H1 (cell line): Measurements from ENCODE around the gene GRM1. TPM values are rescaled to one million over a fixed set of nuclear protein-coding genes. Genes with fewer than 3 reads are reported as not detected.

Experiments
- CTCF ChIA-PET: fragments of 300-600 bp; sonication (Branson Sonifier 250); formaldehyde crosslinking; loops from one replicate; lab custom pipeline; 2021; ENCODE audit not compliant: partially characterized antibody; lab: Charles Lee
- POLR2A ChIA-PET: fragments of 300-600 bp; sonication (Branson Sonifier 250); formaldehyde crosslinking; loops from one replicate; lab custom pipeline; 2021; ENCODE audit warnings: inconsistent platforms; ENCODE audit not compliant: partially characterized antibody; lab: Charles Lee
- DNase-seq, 2 experiments: peaks; one replicate each; pipeline versions ENCODE4 v3.0.0 to v3.0.0-alpha.2; 2010 to 2022; ENCODE audit warnings: low spot score in 2 of 2, low read depth in 1 of 2, mixed read lengths in 1 of 2
- FAIRE-seq: peaks from 2 replicates; lab custom pipeline; 2011; peaks lifted over from hg19 to GRCh38; lab: Jason Lieb, UNC
- H2AFZ ChIP-seq: 2 replicates; pipeline ENCODE4 v1.8.1; 2012; ENCODE audit warnings: low read length, inconsistent platforms
- H2AK5ac ChIP-seq: 2 replicates; pipeline ENCODE4 v1.6.1; 2013; ENCODE audit warnings: low read depth, low read length
- H2BK120ac ChIP-seq: replicated peaks from 2 replicates; pipeline ENCODE3; 2013; ENCODE audit warnings: low read depth, low read length, inconsistent platforms
- H2BK12ac ChIP-seq: 2 replicates; pipeline ENCODE4 v1.6.1; 2013; ENCODE audit warnings: low read depth, low read length
- H2BK15ac ChIP-seq: 2 replicates; pipeline ENCODE4 v1.6.1; 2013; ENCODE audit warnings: low read length
- H2BK20ac ChIP-seq: 2 replicates; pipeline ENCODE4 v1.6.1; 2013; ENCODE audit warnings: low read length
- H2BK5ac ChIP-seq: 2 replicates; pipeline ENCODE4 v1.6.1; 2013; ENCODE audit warnings: low read depth, low read length
- H3K14ac ChIP-seq: 2 replicates; pipeline ENCODE4 v1.6.1; 2013; ENCODE audit warnings: inconsistent platforms; ENCODE audit not compliant: insufficient read length
- H3K18ac ChIP-seq: 2 replicates; pipeline ENCODE4 v1.6.1; 2013; ENCODE audit warnings: low read length; ENCODE audit errors: extremely low read depth
- H3K23ac ChIP-seq: 2 replicates; pipeline ENCODE4 v1.6.1; 2013; ENCODE audit warnings: inconsistent platforms; ENCODE audit not compliant: insufficient read length
- H3K23me2 ChIP-seq: 2 replicates; pipeline ENCODE4 v1.6.1; 2013; ENCODE audit warnings: low read depth, low read length
- H3K27ac ChIP-seq: 2 replicates; pipeline ENCODE4 v1.6.1; 2011; ENCODE audit warnings: low read depth, low read length, inconsistent platforms
- H3K27me3 ChIP-seq, 4 experiments: replicated peaks in 1 of 4; 1 replicate in 1 of 4; 2 replicates in 3 of 4; pipeline versions ENCODE4 v1.6.1 to v1.8.1; 2011 to 2013; ENCODE audit warnings: low read length in 3 of 4, mild to moderate bottlenecking in 3 of 4, inconsistent platforms in 2 of 4, mixed read lengths in 2 of 4, moderate library complexity in 1 of 4; ENCODE audit not compliant: control insufficient read depth in 3 of 4, insufficient read depth in 3 of 4; ENCODE audit errors: extremely low read depth in 1 of 4
- H3K36me3 ChIP-seq, 4 experiments: 2 replicates each; pipeline versions ENCODE4 v1.6.1 to v1.8.1; 2011 to 2013; ENCODE audit warnings: mild to moderate bottlenecking in 4 of 4, low read length in 3 of 4, moderate library complexity in 2 of 4, control low read depth in 1 of 4, inconsistent platforms in 1 of 4; ENCODE audit not compliant: insufficient read depth in 4 of 4, control insufficient read depth in 2 of 4
- H3K4ac ChIP-seq: replicated peaks from 2 replicates; pipeline ENCODE3; 2013; ENCODE audit warnings: low read length, low read depth, mixed read lengths, inconsistent platforms; ENCODE audit not compliant: insufficient read length
- H3K4me1 ChIP-seq, 4 experiments: replicated peaks in 1 of 4; 1 replicate in 1 of 4; 2 replicates in 3 of 4; pipeline versions ENCODE4 v1.6.1 to v1.8.1; 2011 to 2013; ENCODE audit warnings: low read length in 3 of 4, inconsistent platforms in 2 of 4, mixed read lengths in 1 of 4; ENCODE audit not compliant: insufficient read depth in 4 of 4, control insufficient read depth in 3 of 4
- H3K4me2 ChIP-seq, 2 experiments: 2 replicates each; pipeline versions ENCODE4 v1.6.1 to v1.8.1; 2011 to 2013; ENCODE audit warnings: low read depth in 2 of 2, low read length in 2 of 2, control low read depth in 1 of 2, inconsistent platforms in 1 of 2, mild to moderate bottlenecking in 1 of 2; ENCODE audit not compliant: insufficient read depth in 1 of 2
- H3K4me3 ChIP-seq, 4 experiments: fragments of 200-600, 300-600 bp in 1 of 4; sonication (generic), shearing (Covaris generic), sonication (Bioruptor Twin) in 1 of 4; 2 replicates each; pipeline versions ENCODE4 v1.5.1 to v1.8.1; 2011 to 2016; ENCODE audit warnings: low read length in 4 of 4, low read depth in 3 of 4, control low read depth in 2 of 4, inconsistent platforms in 2 of 4, mild to moderate bottlenecking in 2 of 4, mixed read lengths in 1 of 4, moderate library complexity in 1 of 4; ENCODE audit not compliant: insufficient read depth in 2 of 4; ENCODE audit errors: extremely low read depth in 1 of 4
- H3K56ac ChIP-seq: replicated peaks from 2 replicates; pipeline ENCODE3; 2013; ENCODE audit warnings: low read depth, mild to moderate bottlenecking, mixed read lengths, low read length, inconsistent platforms; ENCODE audit not compliant: insufficient read length
- H3K79me1 ChIP-seq: 2 replicates; pipeline ENCODE4 v1.6.1; 2013; ENCODE audit warnings: low read depth, low read length, control low read depth
- H3K79me2 ChIP-seq, 2 experiments: 2 replicates each; pipeline versions ENCODE4 v1.6.1 to v1.8.1; 2012 to 2013; ENCODE audit warnings: low read length in 2 of 2, mild to moderate bottlenecking in 2 of 2, inconsistent platforms in 1 of 2; ENCODE audit not compliant: insufficient read depth in 2 of 2, control insufficient read depth in 1 of 2
- H3K9ac ChIP-seq, 4 experiments: replicated peaks in 1 of 4; 1 replicate in 1 of 4; 2 replicates in 3 of 4; pipeline versions ENCODE4 v1.6.1 to v1.8.1; 2011 to 2013; ENCODE audit warnings: low read depth in 3 of 4, low read length in 3 of 4, control low read depth in 2 of 4, mild to moderate bottlenecking in 2 of 4, moderate library complexity in 2 of 4, inconsistent platforms in 1 of 4; ENCODE audit errors: extremely low read depth in 1 of 4
- H3K9me3 ChIP-seq, 2 experiments: 2 replicates each; pipeline versions ENCODE4 v1.6.1 to v1.8.1; 2012 to 2013; ENCODE audit warnings: mild to moderate bottlenecking in 2 of 2, moderate library complexity in 2 of 2, control low read depth in 1 of 2, inconsistent platforms in 1 of 2, low read depth in 1 of 2, low read length in 1 of 2, mixed read lengths in 1 of 2; ENCODE audit not compliant: insufficient read depth in 2 of 2
- H4K20me1 ChIP-seq, 2 experiments: replicated peaks in 1 of 2; 2 replicates each; pipeline versions ENCODE3 to v1.8.1; 2011 to 2013; ENCODE audit warnings: inconsistent platforms in 2 of 2, low read length in 2 of 2, mild to moderate bottlenecking in 1 of 2; ENCODE audit not compliant: insufficient read depth in 2 of 2, control insufficient read depth in 1 of 2
- H4K5ac ChIP-seq: 2 replicates; pipeline ENCODE4 v1.6.1; 2013; ENCODE audit warnings: low read length, low read depth, mixed read lengths, inconsistent platforms; ENCODE audit not compliant: insufficient read length
- H4K8ac ChIP-seq: 2 replicates; pipeline ENCODE4 v1.8.0; 2013; ENCODE audit warnings: mild to moderate bottlenecking, moderate library complexity, low read length, inconsistent platforms; ENCODE audit not compliant: insufficient read depth; ENCODE audit errors: extremely low read depth
- H4K91ac ChIP-seq: replicated peaks from 2 replicates; pipeline ENCODE3; 2013; ENCODE audit warnings: low read length, mixed read lengths, inconsistent platforms; ENCODE audit not compliant: insufficient read length
- BRCA1 ChIP-seq: IDR thresholded peaks from 2 replicates; pipeline ENCODE4 v1.6.1; 2012; ENCODE audit warnings: low read depth, low read length, improper control_type of control experiment
- PHF8 ChIP-seq: fragments of 200-600 bp; sonication (generic); conservative IDR thresholded peaks from 2 replicates; pipeline ENCODE4 v1.7.1; 2012; ENCODE audit warnings: low read depth, mild to moderate bottlenecking, inconsistent platforms, low read length, moderate library complexity
- TEAD4 ChIP-seq: IDR thresholded peaks from 2 replicates; pipeline ENCODE4 v1.6.1; 2012; ENCODE audit warnings: low read depth, low read length, inconsistent platforms, mixed read lengths
- ZNF274 ChIP-seq: IDR thresholded peaks from 2 replicates; pipeline ENCODE4 v1.7.0; 2012; ENCODE audit warnings: low read length, borderline replicate concordance; ENCODE audit errors: extremely low read depth
- WGBS, 2 experiments: shearing (Covaris generic) in 1 of 2; methylation state at CpG; one replicate each; pipeline versions ENCODE4 v1.1.6 to v1.1.7; 2013 to 2015; ENCODE audit warnings: low lambda C conversion rate in 2 of 2, mixed read lengths in 2 of 2, inconsistent platforms in 1 of 2, low coverage in 1 of 2, missing lambda C conversion rate in 1 of 2; ENCODE audit not compliant: insufficient replicate concordance in 2 of 2, insufficient coverage in 1 of 2, insufficient read length in 1 of 2; ENCODE audit errors: extremely low coverage in 1 of 2, missing lambda C conversion rate in 1 of 2; 5-methylcytosine and 5-hydroxymethylcytosine counted together
- polyA plus RNA-seq, 7 experiments: library from polyadenylated mRNA; depleted of rRNA in 3 of 7; stranded (reverse) in 5 of 7; unstranded in 2 of 7; fragments of >200 nt in 5 of 7; fragments of 200-250 nt in 2 of 7; gene quantifications; 1 replicate in 5 of 7; 2 replicates in 1 of 7; 4 replicates in 1 of 7; pipeline versions ENCODE4 v1.2.1 to v1.2.3, GENCODE V29; 2011 to 2013; ENCODE audit warnings: missing spikeins in 2 of 7, mixed read lengths in 2 of 7
- total RNA-seq: library from RNA; stranded (reverse); fragmentation: NEBNext Ultra II Directional; extraction: Animal tissue kit (Norgen Biotek cat#: 25700); gene quantifications from 2 replicates; pipeline ENCODE4 v1.2.1, GENCODE V29; 2021
- TF ChIP-seq, protein P1 (sequence below), 3 experiments: IDR thresholded peaks; 1 replicate in 2 of 3; 2 replicates in 1 of 3; pipeline versions ENCODE4 v1.5.1 to v1.6.1; 2011; ENCODE audit warnings: low read length in 3 of 3, mild to moderate bottlenecking in 3 of 3, inconsistent platforms in 2 of 3, low read depth in 1 of 3, moderate library complexity in 1 of 3; ENCODE audit not compliant: insufficient read depth in 1 of 3; ENCODE audit errors: control extremely low read depth in 1 of 3

The GRM1 gene
- total and polyA plus RNA-seq, 2 of the 8 experiments (the other 6 are each of a cell fraction or from before 2014, with no cell fraction given): 0.15 to 1.3 TPM

- no peak overlapping the region for H4K8ac ChIP-seq
- no peak overlapping the region for H3K9ac ChIP-seq
- no peaks in the 10 kb centered on the region for H3K36me3 ChIP-seq
- H3K27me3 ChIP-seq: no peaks in the 10 kb centered on the region
- H3K23me2 ChIP-seq: no peaks in the 10 kb centered on the region
- H4K5ac ChIP-seq: no peak overlapping the region
- no peak overlapping the region for H2BK120ac ChIP-seq
- no peak overlapping the region for H2AFZ ChIP-seq
- 94% methylated on average over 3 of the region's 18 CpGs; no CpG with 5 or more reads in 1 of the 2 experiments for WGBS, 2 experiments
- ChIA-PET CTCF (interaction anchor here (0.7 to 0.8 kb wide), 2 partner anchors 125 to 299 kb away, joined by 3 read pairs; no protein-coding TSS in a partner anchor), POLR2A (no interaction called here)
- no peak overlapping the region for H2BK5ac ChIP-seq
- DNase-seq: no peak
- H3K9me3 ChIP-seq: no peaks in the 10 kb centered on the region
- no peak overlapping the region for H3K27ac ChIP-seq
- no peak overlapping the region for H3K14ac ChIP-seq
- no peak for FAIRE-seq
- no peak overlapping the region for H2BK12ac ChIP-seq
- H3K79me1 ChIP-seq: no peaks in the 10 kb centered on the region
- H3K79me2 ChIP-seq: no peaks in the 10 kb centered on the region
- no peak overlapping the region for H2BK20ac ChIP-seq
- no peak overlapping the region for H2AK5ac ChIP-seq
- H3K4me2 ChIP-seq: no peak overlapping the region
- H3K4ac ChIP-seq: no peak overlapping the region
- H3K23ac ChIP-seq: no peak overlapping the region
- no peak overlapping the region for H3K18ac ChIP-seq
- no peaks in the 10 kb centered on the region for H4K20me1 ChIP-seq
- no peak overlapping the region for H2BK15ac ChIP-seq
- TF ChIP-seq TEAD4 (no peak), PHF8 (no peak), ZNF274 (no peak), BRCA1 (no peak)
- TF ChIP-seq, protein P1, sequence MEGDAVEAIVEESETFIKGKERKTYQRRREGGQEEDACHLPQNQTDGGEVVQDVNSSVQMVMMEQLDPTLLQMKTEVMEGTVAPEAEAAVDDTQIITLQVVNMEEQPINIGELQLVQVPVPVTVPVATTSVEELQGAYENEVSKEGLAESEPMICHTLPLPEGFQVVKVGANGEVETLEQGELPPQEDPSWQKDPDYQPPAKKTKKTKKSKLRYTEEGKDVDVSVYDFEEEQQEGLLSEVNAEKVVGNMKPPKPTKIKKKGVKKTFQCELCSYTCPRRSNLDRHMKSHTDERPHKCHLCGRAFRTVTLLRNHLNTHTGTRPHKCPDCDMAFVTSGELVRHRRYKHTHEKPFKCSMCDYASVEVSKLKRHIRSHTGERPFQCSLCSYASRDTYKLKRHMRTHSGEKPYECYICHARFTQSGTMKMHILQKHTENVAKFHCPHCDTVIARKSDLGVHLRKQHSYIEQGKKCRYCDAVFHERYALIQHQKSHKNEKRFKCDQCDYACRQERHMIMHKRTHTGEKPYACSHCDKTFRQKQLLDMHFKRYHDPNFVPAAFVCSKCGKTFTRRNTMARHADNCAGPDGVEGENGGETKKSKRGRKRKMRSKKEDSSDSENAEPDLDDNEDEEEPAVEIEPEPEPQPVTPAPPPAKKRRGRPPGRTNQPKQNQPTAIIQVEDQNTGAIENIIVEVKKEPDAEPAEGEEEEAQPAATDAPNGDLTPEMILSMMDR (IDR thresholded peaks at IDR 0.05; ENCODE audit: control extremely low read depth in 1 of 3, insufficient read depth in 1 of 3, low read depth in 1 of 3, low read length in 3 of 3): no peak
- H3K56ac ChIP-seq: no peak overlapping the region
- peaks cover 0 to 8% (median 0%) of the 10 kb centered on the region in 4 experiments; a peak in 2 of 7 replicates for H3K4me1 ChIP-seq
- H3K4me3 ChIP-seq: no peak overlapping the region
- no peak overlapping the region for H4K91ac ChIP-seq
Observed at GRCh38 chr6:146267447-146267846, 238.6 kb downstream of the GRM1 start.
